ENCODE data around the gene HSD17B1. TPM values are rescaled to one million over a fixed set of nuclear protein-coding genes. Genes with fewer than 3 reads are reported as not detected.

The HSD17B1 gene
- total RNA-seq, 1 experiment from 2014 or later: 1.5 TPM

- Histone ChIP-seq H3F3A (ENCODE audit: low read length, unreplicated experiment) (no peaks in the 10 kb centered on the region), H3K27me3 (ENCODE audit: low read length) (no peaks in the 10 kb centered on the region), H3K4me1 (ENCODE audit: insufficient read depth, low read length) (peaks cover 25% of the 10 kb centered on the region), H3K4me2 (ENCODE audit: low read length) (no peak overlapping the region), H3K36me3 (ENCODE audit: low read depth, low read length) (peaks cover 13% of the 10 kb centered on the region; the same call in 1 of the 2 replicates), H2AFZ (ENCODE audit: low read length) (no peak overlapping the region), H3K9ac (ENCODE audit: low read length) (no peak overlapping the region), H4K20me1 (ENCODE audit: low read length) (no peaks in the 10 kb centered on the region), H3K9me3 (ENCODE audit: low read length) (no peaks in the 10 kb centered on the region), H3K27ac (ENCODE audit: low read length) (no peak overlapping the region), H3K9me2 (replicated peaks; ENCODE audit: low read length) (no peaks in the 10 kb centered on the region), H3K4me3 (ENCODE audit: low read length) (no peak overlapping the region), H3K79me2 (ENCODE audit: low read length) (peaks cover 55% of the 10 kb centered on the region)
- intact Hi-C loops (cut with micrococcal nuclease): no loop called here
- DNase-seq (no peak), ATAC-seq (no peak)
- BruUV-seq (replicated peaks): no TSS peak
- ChIA-PET CTCF (no interaction called here), POLR2A (ENCODE audit: unreplicated experiment) (interaction anchor here (0.6 kb wide), 1 partner anchor 549 kb away, joined by 3 read pairs; no protein-coding TSS in a partner anchor)
- TF ChIP-seq CTCF (conservative IDR thresholded peaks at IDR 0.05; ENCODE audit: low read depth, low read length) (no peak), EZH2phosphoT487 (IDR thresholded peaks at IDR 0.05; ENCODE audit: borderline replicate concordance, low read length) (no peak), EZH2 (IDR thresholded peaks at IDR 0.05; ENCODE audit: low read length, unreplicated experiment) (no peak)
These were observed 12.2 kb downstream of the HSD17B1 start for GRCh38 chr17:42564815-42565522.

GRCh38 chr17:42565523-42566214 lies 12.9 kb downstream of the HSD17B1 start:
- no peak overlapping the region for H2AFZ ChIP-seq (ENCODE audit: low read length)
- no peak for DNase-seq
- no TSS peak for BruUV-seq (replicated peaks)
- H3F3A ChIP-seq (ENCODE audit: low read length, unreplicated experiment): no peaks in the 10 kb centered on the region
- no peak overlapping the region for H3K4me3 ChIP-seq (ENCODE audit: low read length)
- peaks cover 55% of the 10 kb centered on the region for H3K79me2 ChIP-seq (ENCODE audit: low read length)
- TF ChIP-seq CTCF (conservative IDR thresholded peaks at IDR 0.05; ENCODE audit: low read depth, low read length): no peak
- TF ChIP-seq EZH2phosphoT487 (IDR thresholded peaks at IDR 0.05; ENCODE audit: borderline replicate concordance, low read length): no peak
- no peak for TF ChIP-seq EZH2 (IDR thresholded peaks at IDR 0.05; ENCODE audit: low read length, unreplicated experiment)
- ChIA-PET POLR2A (ENCODE audit: unreplicated experiment) (interaction anchor here (0.6 kb wide), 1 partner anchor 550 kb away, joined by 3 read pairs; no protein-coding TSS in a partner anchor), CTCF (no interaction called here)
- H4K20me1 ChIP-seq (ENCODE audit: low read length): no peaks in the 10 kb centered on the region
- ATAC-seq: no peak
- H3K9ac ChIP-seq (ENCODE audit: low read length): no peak overlapping the region
- H3K27me3 ChIP-seq (ENCODE audit: low read length): no peaks in the 10 kb centered on the region
- H3K9me3 ChIP-seq (ENCODE audit: low read length): no peaks in the 10 kb centered on the region
- peaks cover 25% of the 10 kb centered on the region for H3K4me1 ChIP-seq (ENCODE audit: insufficient read depth, low read length)
- no peak overlapping the region for H3K27ac ChIP-seq (ENCODE audit: low read length)
- H3K4me2 ChIP-seq (ENCODE audit: low read length): no peak overlapping the region
- intact Hi-C loops (cut with micrococcal nuclease): no loop called here
- H3K36me3 ChIP-seq (ENCODE audit: low read depth, low read length): peaks cover 16% of the 10 kb centered on the region; the same call in 1 of the 2 replicates
- no peaks in the 10 kb centered on the region for H3K9me2 ChIP-seq (replicated peaks; ENCODE audit: low read length)

All from PC-3 (cell line).